Tongue (tissue), 3 donors: ENCODE results near the gene OOEP. TPM values are rescaled to one million over a fixed set of nuclear protein-coding genes. Genes with fewer than 3 reads are reported as not detected.

Experiments
- DNase-seq: peaks from one replicate; pipeline ENCODE4 v3.0.0-alpha.2; 2015
- small RNA-seq: library from RNA; depleted of rRNA; stranded (forward); fragments of <200 nt; gene quantifications from one replicate; pipeline ENCODE3, GENCODE V24; 2014; ENCODE audit warnings: low replicate concordance
- total RNA-seq: library from RNA; depleted of rRNA; stranded (reverse); fragments of >200 nt; gene quantifications from one replicate; pipeline ENCODE4 v1.2.3, GENCODE V29; 2014

The OOEP gene
- total RNA-seq, 1 donor from 2014 or later: not detected

- DNase-seq: no peak
Measured at GRCh38 chr6:73364121-73364520, 5.6 kb downstream of the OOEP start.

- no peak for DNase-seq
Measured at GRCh38 chr6:73363537-73363875, 6.2 kb downstream of the OOEP start.

DNA sequence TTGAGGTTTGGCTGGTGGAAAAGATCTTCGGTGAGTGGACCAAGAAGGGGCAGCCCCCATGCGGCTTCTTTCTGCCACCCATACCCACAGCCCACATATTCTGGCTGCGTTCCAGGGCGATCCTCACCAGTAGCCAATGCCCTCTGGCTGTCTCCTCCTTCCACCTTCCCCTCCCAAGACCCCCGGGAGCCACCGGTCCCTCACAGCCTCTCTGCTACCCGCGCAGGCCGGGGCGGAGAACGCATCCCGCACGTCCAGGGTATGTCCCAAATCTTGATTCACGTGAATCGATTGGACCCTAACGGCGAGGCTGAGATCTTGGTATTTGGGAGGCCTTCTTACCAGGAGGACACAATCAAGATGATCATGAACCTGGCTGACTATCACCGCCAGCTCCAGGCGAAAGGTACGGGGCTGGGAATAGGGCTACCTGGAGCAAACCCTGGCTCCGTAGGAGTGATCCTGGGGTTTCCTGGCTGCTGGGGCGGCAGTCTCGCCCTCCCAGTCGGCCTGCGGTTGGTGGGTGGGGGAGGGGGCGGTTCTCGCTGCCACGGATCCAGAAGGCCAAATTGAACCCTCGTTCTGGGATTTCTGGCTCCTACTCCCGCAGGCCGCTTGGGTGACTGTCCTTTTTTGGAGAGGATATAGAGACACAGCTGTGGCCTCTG, 6.7 kb downstream of the OOEP start:
- no peak for DNase-seq

DNA sequence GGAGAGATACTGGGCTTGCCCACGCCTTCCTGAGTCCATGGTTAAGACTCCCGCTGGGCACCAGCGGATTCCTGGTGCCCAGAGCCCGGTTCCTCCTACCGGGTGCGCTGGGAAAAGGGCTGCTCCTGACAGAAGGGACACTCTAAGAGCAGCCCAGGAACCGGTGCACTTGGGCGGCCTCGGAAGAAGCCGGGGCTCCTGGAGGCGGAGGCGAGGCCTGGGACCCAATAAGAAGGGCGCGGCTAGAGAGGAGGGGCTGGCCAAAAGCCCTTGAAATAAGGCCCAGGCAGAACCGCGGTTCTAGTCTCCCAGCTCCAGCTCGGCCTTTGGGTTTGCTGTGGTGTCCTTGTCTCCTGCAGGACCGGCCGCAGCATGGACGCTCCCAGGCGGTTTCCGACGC, 7.3 kb downstream of the OOEP start, which contains the start of gene KHDC3L:
Gene KHDC3L, plus strand, starts transcription at position 301 of the 400 bp plus-strand sequence. Its CDS starts 72 bp downstream, at position 373.
- DNase-seq: no peak

DNA sequence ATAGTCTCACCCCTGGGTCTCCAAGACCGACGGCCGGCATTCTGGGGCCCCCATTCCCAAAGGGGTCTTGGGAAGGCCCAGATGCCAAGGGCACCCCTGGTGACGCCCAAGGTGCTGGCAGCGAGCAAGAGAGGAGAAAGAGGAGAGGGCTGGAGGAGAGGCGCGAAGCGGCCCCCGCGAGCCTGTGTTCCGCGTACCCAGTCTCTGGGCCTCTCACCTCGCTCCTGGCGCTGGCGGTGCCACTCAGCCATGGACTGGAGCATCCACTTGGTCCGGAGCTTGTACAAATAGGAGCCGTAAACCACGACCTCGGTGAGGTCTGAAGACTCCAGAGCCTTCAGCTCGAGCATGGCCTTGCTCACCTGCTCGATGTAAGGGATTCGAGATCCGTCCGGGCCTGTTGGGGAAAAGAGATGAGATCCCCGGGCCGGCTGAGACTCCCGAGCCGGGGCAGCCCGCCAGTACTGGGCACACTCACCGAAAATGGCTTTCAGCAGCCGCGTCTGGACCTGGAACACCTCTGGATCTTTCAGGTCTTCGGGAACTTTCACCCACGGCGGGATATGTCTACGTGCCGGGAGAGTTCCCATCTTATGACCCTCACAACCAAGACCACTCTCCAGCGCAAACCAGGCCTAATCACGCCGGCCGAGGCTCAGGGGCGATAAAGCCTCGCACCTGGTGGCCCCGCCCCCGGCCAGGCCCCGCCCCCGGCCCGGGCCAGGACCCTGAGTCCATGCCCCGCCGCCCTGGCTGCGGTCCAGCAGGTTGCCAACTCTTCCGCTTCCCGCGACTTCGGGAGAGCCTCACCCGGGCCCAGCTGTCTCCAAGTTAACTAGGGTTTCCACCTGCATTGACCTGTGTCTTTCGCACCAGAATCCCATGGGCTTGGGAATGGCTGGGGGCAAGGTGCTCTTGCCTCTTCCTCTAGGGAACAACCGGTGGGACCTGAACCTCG, 15.8 kb downstream of the OOEP start, which contains the start of gene DPPA5:
Gene DPPA5, minus strand, starts transcription at position 641 of the 958 bp plus-strand sequence. Its CDS starts 51 bp downstream, at position 590.
- DNase-seq: no peak

DNA sequence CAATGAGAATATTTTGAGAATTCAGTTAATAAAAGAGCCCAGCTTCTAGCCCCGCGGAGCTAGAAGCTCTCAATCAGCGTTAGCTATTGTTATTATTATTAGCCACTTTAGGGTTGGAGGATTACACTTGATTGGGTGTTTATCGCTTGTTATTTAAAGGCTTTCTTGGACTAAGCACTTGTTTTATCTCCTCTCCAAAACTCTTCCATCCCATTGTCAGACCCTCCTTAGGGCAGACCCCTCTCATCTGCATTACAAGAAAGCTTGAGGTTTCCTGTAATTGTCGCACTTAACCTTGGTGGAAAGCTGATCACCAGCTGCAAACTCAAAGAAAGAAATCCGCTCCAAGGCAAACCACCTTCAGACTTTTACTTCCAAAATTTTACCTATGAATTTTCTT, 20.4 kb downstream of the OOEP start:
- DNase-seq: no peak

- no peak for DNase-seq
Measured at GRCh38 chr6:73348550-73349204, 21.0 kb downstream of the OOEP start.

- DNase-seq: no peak
Measured at GRCh38 chr6:73343164-73343563, 26.5 kb downstream of the OOEP start.

- DNase-seq: no peak
Measured at GRCh38 chr6:73342174-73342573, 27.5 kb downstream of the OOEP start.

GRCh38 chr6:73341335-73341734, 28.4 kb downstream of the OOEP start:
- DNase-seq: no peak

- no peak for DNase-seq
Measured at GRCh38 chr6:73340048-73340447, 29.6 kb downstream of the OOEP start.

- DNase-seq: no peak
Measured at GRCh38 chr6:73339340-73339739, 30.4 kb downstream of the OOEP start.

DNA sequence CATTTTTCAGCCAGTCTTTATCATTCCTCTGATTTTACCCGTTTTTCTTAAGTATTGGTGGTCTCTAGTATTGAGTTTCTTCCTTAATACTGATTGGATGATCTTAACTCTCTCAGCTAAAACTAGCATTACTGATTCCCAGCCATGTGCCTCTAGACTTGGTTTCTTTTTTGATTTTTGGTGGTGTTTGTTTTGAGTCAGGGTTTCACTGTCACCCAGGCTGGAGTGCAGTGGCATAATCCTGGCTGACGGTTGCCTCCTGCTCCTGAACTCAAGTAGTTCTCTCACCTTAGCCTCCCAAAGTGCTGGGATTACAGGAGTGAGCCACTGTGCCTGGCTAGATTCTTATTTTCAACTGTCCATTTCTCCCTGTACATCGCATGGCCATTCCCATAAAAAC, 40.5 kb downstream of the OOEP start:
- DNase-seq: no peak

DNA sequence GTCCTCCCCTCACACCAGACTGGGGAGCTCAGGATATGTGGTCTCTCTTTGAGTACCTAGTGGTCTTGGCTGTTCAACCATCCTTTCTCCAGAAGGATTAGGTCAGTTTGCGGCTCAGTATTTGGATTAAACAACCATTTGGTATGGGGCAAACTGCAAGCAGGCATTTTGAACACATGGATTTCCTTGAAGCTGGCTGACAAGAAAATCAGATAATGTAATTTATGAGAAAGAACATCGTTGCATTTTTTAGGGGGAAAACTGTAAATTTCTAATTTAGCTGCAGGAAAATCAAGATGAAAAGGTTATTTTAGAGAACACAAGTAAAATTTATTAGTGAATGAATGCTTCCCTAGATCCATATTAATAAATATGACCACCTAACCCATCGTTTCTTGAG, 40.9 kb downstream of the OOEP start:
- no peak for DNase-seq

- DNase-seq: no peak
Measured at GRCh38 chr6:73325656-73326055, 44.0 kb downstream of the OOEP start.

GRCh38 chr6:73323323-73323722, 46.4 kb downstream of the OOEP start:
- DNase-seq: no peak

Small RNA genes within 50 kb of the gene (small RNA-seq; reads per million reads assigned to genes)
- not detected for gene RPL39P3

Other genes starting within 250 kb of the OOEP start
- not detected for gene KHDC1L, start 144.4 kb downstream of the OOEP start, total RNA-seq
- 3.2 TPM for gene KHDC1, start 106.7 kb downstream of the OOEP start, total RNA-seq
- not detected for gene DPPA5, start 15.6 kb downstream of the OOEP start, total RNA-seq
- not detected for gene KHDC3L, start 7.2 kb downstream of the OOEP start, total RNA-seq
- 1.1 TPM for gene DDX43, start 24.9 kb upstream of the OOEP start, total RNA-seq
- 8.4 TPM for gene CGAS, start 82.4 kb upstream of the OOEP start, total RNA-seq
- 20.5 TPM for gene MTO1, start 91.8 kb upstream of the OOEP start, total RNA-seq
- gene EEF1A1, start 151.1 kb upstream of the OOEP start, total RNA-seq: 17,231 TPM